Keratinocyte (primary cell): ENCODE results near the gene AEBP1. TPM values are rescaled to one million over a fixed set of nuclear protein-coding genes. Genes with fewer than 3 reads are reported as not detected.

Experiments
- DNase-seq: peaks from one replicate; pipeline ENCODE4 v3.0.0-alpha.2; 2011; ENCODE audit warnings: low read depth, missing footprints, low spot score
- FAIRE-seq: peaks from 2 replicates; lab custom pipeline; 2011; peaks lifted over from hg19 to GRCh38; lab: Jason Lieb, UNC
- H2AFZ ChIP-seq: 2 replicates; pipeline ENCODE4 v1.6.0; 2012; ENCODE audit warnings: low read length, control low read depth, inconsistent platforms; ENCODE audit not compliant: control insufficient read depth
- H3K27ac ChIP-seq: 2 replicates; pipeline ENCODE4 v1.5.1; 2011; ENCODE audit warnings: low read length; ENCODE audit not compliant: control insufficient read depth, insufficient read depth
- H3K27me3 ChIP-seq: 3 replicates; pipeline ENCODE4 v1.6.0; 2011; ENCODE audit warnings: low read length; ENCODE audit not compliant: control insufficient read depth, insufficient read depth; ENCODE audit errors: extremely low read depth
- H3K36me3 ChIP-seq, 2 experiments: 2 replicates in 1 of 2; 3 replicates in 1 of 2; pipeline ENCODE4 v1.5.1; 2011; ENCODE audit warnings: low read length in 2 of 2, mild to moderate bottlenecking in 1 of 2; ENCODE audit not compliant: control insufficient read depth in 2 of 2, insufficient read depth in 2 of 2; ENCODE audit errors: extremely low read depth in 1 of 2
- H3K4me1 ChIP-seq: 3 replicates; pipeline ENCODE4 v1.5.1; 2011; ENCODE audit warnings: low read length; ENCODE audit not compliant: control insufficient read depth, insufficient read depth; ENCODE audit errors: extremely low read depth
- H3K4me2 ChIP-seq: 3 replicates; pipeline ENCODE4 v1.6.0; 2011; ENCODE audit warnings: low read depth, low read length; ENCODE audit not compliant: control insufficient read depth, insufficient read depth; ENCODE audit errors: extremely low read depth
- H3K4me3 ChIP-seq, 3 experiments: fragments of 200-600 bp in 1 of 3; sonication (generic) in 1 of 3; 2 replicates in 2 of 3; 3 replicates in 1 of 3; pipeline ENCODE4 v1.5.1; 2011 to 2016; ENCODE audit warnings: low read length in 3 of 3, mild to moderate bottlenecking in 3 of 3, control low read depth in 2 of 3, inconsistent platforms in 1 of 3, low read depth in 1 of 3, mixed read lengths in 1 of 3, mixed run types in 1 of 3, moderate library complexity in 1 of 3; ENCODE audit not compliant: control insufficient read depth in 2 of 3, insufficient read depth in 2 of 3; ENCODE audit errors: extremely low read depth in 1 of 3
- H3K79me2 ChIP-seq: 2 replicates; pipeline ENCODE4 v1.6.0; 2012; ENCODE audit warnings: low read length; ENCODE audit not compliant: control insufficient read depth, insufficient read depth
- H3K9ac ChIP-seq: 3 replicates; pipeline ENCODE4 v1.6.0; 2011; ENCODE audit warnings: low read length; ENCODE audit not compliant: control insufficient read depth, insufficient read depth; ENCODE audit errors: extremely low read depth
- H3K9me1 ChIP-seq: 3 replicates; pipeline ENCODE4 v1.6.0; 2011; ENCODE audit warnings: low read length; ENCODE audit not compliant: control insufficient read depth, insufficient read depth; ENCODE audit errors: extremely low read depth
- H3K9me3 ChIP-seq: 2 replicates; pipeline ENCODE4 v1.5.1; 2012; ENCODE audit warnings: low read depth, low read length; ENCODE audit not compliant: control insufficient read depth
- H4K20me1 ChIP-seq: 3 replicates; pipeline ENCODE4 v1.6.0; 2011; ENCODE audit warnings: low read length; ENCODE audit not compliant: control insufficient read depth, insufficient read depth; ENCODE audit errors: extremely low read depth
- CTCF ChIP-seq, 3 experiments: IDR thresholded peaks in 1 of 3; conservative IDR thresholded peaks in 1 of 3; optimal IDR thresholded peaks in 1 of 3; 2 replicates in 2 of 3; 3 replicates in 1 of 3; pipeline versions ENCODE3 to v1.5.1; 2011; ENCODE audit warnings: low read length in 3 of 3, mild to moderate bottlenecking in 3 of 3, moderate library complexity in 2 of 3, control low read depth in 1 of 3, inconsistent platforms in 1 of 3; ENCODE audit not compliant: insufficient read depth in 2 of 3; ENCODE audit errors: extremely low read depth in 1 of 3
- EZH2 ChIP-seq: IDR thresholded peaks from one replicate; pipeline ENCODE4 v1.6.1; 2012; ENCODE audit warnings: inconsistent platforms, mild to moderate bottlenecking, low read length, moderate library complexity
- dilution Hi-C: fragments of 300-500 bp; cut with MboI; formaldehyde crosslinking; loops from one replicate; pipeline ENCODE4 v1.7.0; 2020; ENCODE audit warnings: low sequenced_read_pairs; ENCODE audit not compliant: extremely low pct_ligation_motif_present
- polyA plus RNA-seq, 5 experiments: library from polyadenylated mRNA; depleted of rRNA in 3 of 5; stranded (reverse) in 3 of 5; stranded (forward) in 1 of 5; unstranded in 1 of 5; fragments of >200 nt; gene quantifications; 1 replicate in 1 of 5; 2 replicates in 3 of 5; 3 replicates in 1 of 5; pipeline versions ENCODE4 v1.2.1 to v1.2.3, GENCODE V29; 2011 to 2012; ENCODE audit warnings: missing spikeins in 2 of 5, low read depth in 1 of 5, low replicate concordance in 1 of 5

The AEBP1 gene
- polyA plus RNA-seq, 1 donor (not counting 4 experiments of a cell fraction or from before 2014, with no cell fraction given), result 0.03 TPM

DNA sequence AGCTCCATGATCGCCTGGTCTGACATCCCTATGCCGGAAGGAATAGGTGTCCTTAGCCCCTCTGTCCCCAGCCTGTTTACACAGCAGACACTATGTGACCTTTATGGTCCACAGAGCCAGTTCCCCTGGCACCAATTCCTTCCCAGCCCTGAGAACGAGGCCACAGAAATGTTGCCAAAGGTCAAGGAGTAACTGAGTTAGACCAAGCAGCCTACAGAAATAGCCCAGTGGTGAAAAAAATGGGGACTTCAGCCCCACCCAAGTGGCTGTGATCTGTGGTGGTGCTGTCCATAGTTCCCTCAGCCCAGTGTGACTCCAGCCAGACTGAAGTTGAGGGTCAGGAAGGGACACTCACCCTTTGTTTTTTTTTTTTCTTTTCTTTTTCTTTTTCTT, 41.2 kb upstream of the AEBP1 start:
- no peak overlapping the region for H3K27ac ChIP-seq
- TF ChIP-seq EZH2 (no peak), CTCF (optimal IDR thresholded peaks at IDR 0.05 in 1 of 3, IDR thresholded peaks at IDR 0.05 in 1 of 3, conservative IDR thresholded peaks at IDR 0.05 in 1 of 3; ENCODE audit: extremely low read depth in 1 of 3, insufficient read depth in 2 of 3, low read length in 3 of 3) (no peak)
- no peaks in the 10 kb centered on the region for H3K9me1 ChIP-seq
- dilution Hi-C loops, result no loop called here
- no peak overlapping the region for H2AFZ ChIP-seq
- no peak overlapping the region for H3K4me2 ChIP-seq
- H3K9ac ChIP-seq, result no peak overlapping the region
- H3K9me3 ChIP-seq, result no peaks in the 10 kb centered on the region
- H3K79me2 ChIP-seq, result no peaks in the 10 kb centered on the region
- peaks cover 3% of the 10 kb centered on the region for H3K4me1 ChIP-seq
- DNase-seq, result no peak
- FAIRE-seq, result no peak
- no peak overlapping the region for H3K4me3 ChIP-seq
- peaks cover 2% of the 10 kb centered on the region for H4K20me1 ChIP-seq
- H3K27me3 ChIP-seq, result no peaks in the 10 kb centered on the region
- peaks cover 38% of the 10 kb centered on the region in 2 experiments for H3K36me3 ChIP-seq

GRCh38 chr7:44063547-44063893, 40.6 kb upstream of the AEBP1 start:
- no peak overlapping the region for H3K27ac ChIP-seq
- TF ChIP-seq CTCF (optimal IDR thresholded peaks at IDR 0.05 in 1 of 3, IDR thresholded peaks at IDR 0.05 in 1 of 3, conservative IDR thresholded peaks at IDR 0.05 in 1 of 3; ENCODE audit: extremely low read depth in 1 of 3, insufficient read depth in 2 of 3, low read length in 3 of 3) (no peak), EZH2 (no peak)
- dilution Hi-C loops, result no loop called here

More at GRCh38 chr7:44063547-44063893, 40.6 kb upstream of the AEBP1 start:
- Histone ChIP-seq H3K9ac (no peak overlapping the region), H4K20me1 (peaks cover 2% of the 10 kb centered on the region), H3K9me1 (no peaks in the 10 kb centered on the region), H2AFZ (no peak overlapping the region), H3K79me2 (no peaks in the 10 kb centered on the region), H3K4me2 (no peak overlapping the region), H3K4me1 (no peaks in the 10 kb centered on the region), H3K27me3 (no peaks in the 10 kb centered on the region), H3K4me3 (no peak overlapping the region), H3K9me3 (no peaks in the 10 kb centered on the region), H3K36me3 (peaks cover 32 to 36% of the 10 kb centered on the region in 2 experiments)
- DNase-seq (no peak), FAIRE-seq (no peak)
